22Rv1 (cell line): ENCODE data around the gene FOXP1.

ENCODE experiments used
- H3K27ac ChIP-seq: fragments of 450-650 bp; 2 replicates; pipeline ENCODE4 v1.5.1; 2017
- CTCF ChIP-seq: fragments of 450-650 bp; IDR thresholded peaks from 2 replicates; pipeline ENCODE4 v1.5.1; 2017; ENCODE audit warnings: mild to moderate bottlenecking
- ZFX ChIP-seq: fragments of 450-650 bp; IDR thresholded peaks from 2 replicates; pipeline ENCODE4 v1.6.1; 2017; ENCODE audit warnings: antibody characterized with exemption, borderline replicate concordance

FOXP1 gene

GRCh38 chr3:71258116-71258515, 325.4 kb downstream of the FOXP1 start:
- no peak overlapping the region for H3K27ac ChIP-seq
- TF ChIP-seq ZFX (no peak), CTCF (no peak)

- TF ChIP-seq CTCF: no peak
- no peak for TF ChIP-seq ZFX
- no peak overlapping the region for H3K27ac ChIP-seq
Measured at GRCh38 chr3:71255498-71255897, 328.0 kb downstream of the FOXP1 start.

GRCh38 chr3:71254281-71255057, 329.1 kb downstream of the FOXP1 start:
- H3K27ac ChIP-seq: no peak overlapping the region
- TF ChIP-seq CTCF (no peak), ZFX (no peak)

- TF ChIP-seq CTCF: no peak
- no peak for TF ChIP-seq ZFX
- no peak overlapping the region for H3K27ac ChIP-seq
Measured at GRCh38 chr3:71253169-71253568, 330.4 kb downstream of the FOXP1 start.

GRCh38 chr3:71252466-71252865, 331.1 kb downstream of the FOXP1 start:
- H3K27ac ChIP-seq: no peak overlapping the region
- TF ChIP-seq ZFX (no peak), CTCF (no peak)

GRCh38 chr3:71251156-71251775, 332.3 kb downstream of the FOXP1 start:
- no peak for TF ChIP-seq CTCF
- no peak for TF ChIP-seq ZFX
- H3K27ac ChIP-seq: no peak overlapping the region

- H3K27ac ChIP-seq: no peak overlapping the region
- TF ChIP-seq ZFX (no peak), CTCF (no peak)
Measured at GRCh38 chr3:71250026-71250425, 333.5 kb downstream of the FOXP1 start.
